ENCODE measurements around the gene RELL1. TPM values are rescaled to one million over a fixed set of nuclear protein-coding genes. Genes with fewer than 3 reads are reported as not detected.

RELL1 gene
- total RNA-seq, 1 donor from 2014 or later: 15.7 TPM

DNA sequence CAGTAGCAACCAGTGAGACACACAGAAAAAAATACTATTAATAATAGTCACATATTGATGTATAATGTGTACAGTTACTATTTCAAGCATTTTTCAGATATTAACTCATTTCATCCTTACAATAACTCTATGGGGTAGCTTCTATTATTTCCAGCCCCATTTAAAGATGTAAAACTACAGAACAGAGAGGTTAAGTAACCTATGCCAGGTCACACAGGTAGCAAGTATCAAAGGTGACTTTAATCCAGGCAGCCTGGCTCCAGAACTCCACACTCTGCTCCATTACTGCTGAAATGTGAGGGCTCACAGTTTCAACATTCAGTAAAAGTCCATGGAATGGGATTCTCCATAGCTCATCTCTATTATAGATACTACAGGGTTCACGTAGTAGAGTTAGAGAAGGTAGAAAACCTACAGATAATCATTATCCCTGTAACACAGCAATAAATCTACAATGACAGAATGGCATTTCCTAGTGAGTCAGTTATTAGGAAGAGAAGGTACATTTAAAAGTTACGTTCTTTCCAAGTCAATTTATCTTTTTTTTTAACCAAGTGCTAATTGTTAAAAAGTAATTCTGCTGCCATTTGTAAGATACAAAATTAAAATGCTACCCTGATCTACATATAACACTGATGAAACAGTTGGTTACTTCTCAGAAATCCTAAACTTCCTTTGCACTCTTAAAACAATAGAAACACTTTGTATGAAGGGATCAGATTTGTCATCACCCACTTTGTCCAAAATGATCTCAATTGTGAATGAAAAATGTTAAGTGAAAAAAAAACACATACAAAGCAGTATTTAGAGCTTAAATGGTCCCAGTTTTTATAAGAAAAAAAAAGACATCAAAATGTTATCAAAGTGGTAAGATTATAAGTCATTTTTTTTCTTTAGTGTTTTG, 18.7 kb downstream of the RELL1 start:
- Mint-ChIP-seq H3K4me1 (peaks cover 59% of the 10 kb centered on the region), H3K27ac (peak overlapping the region; percentile 60), H3K36me3 (ENCODE audit: low read depth) (peaks cover 15% of the 10 kb centered on the region), H3K27me3 (no peaks in the 10 kb centered on the region), H3K4me3 (peak overlapping the region; percentile 49), H3K9me3 (peaks cover 3% of the 10 kb centered on the region)
- intact Hi-C loops (cut with micrococcal nuclease): loop anchor here (2.0 kb wide), 1 partner anchor 15 kb away; no protein-coding TSS in a partner anchor
- DNase-seq: no peak

DNA sequence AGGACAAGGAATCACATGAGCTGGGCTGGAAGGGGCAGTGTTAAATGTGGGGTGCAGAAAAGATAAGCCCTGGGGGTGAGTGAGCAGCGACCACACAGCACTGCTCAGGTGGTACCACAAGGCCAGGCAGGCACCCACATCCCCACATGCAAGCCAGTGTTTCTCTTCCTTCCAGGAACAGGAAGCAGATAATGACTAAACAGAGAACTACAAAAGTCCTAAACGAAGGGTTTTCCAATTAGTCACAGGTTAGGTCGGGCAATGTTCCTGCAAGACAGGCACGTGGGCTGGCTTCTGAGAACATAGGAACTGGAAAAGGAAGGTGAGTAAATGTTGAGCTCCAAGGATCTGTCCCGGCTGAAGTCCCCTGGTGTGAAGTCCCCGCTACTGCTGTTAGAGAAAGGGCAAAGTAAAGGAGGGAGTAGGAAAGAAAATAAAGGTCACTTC, 19.5 kb downstream of the RELL1 start:
- H3K36me3 Mint-ChIP-seq (ENCODE audit: low read depth): peaks cover 13% of the 10 kb centered on the region
- intact Hi-C loops (cut with micrococcal nuclease): loop anchor here (2.0 kb wide), 1 partner anchor 16 kb away; no protein-coding TSS in a partner anchor

DNA sequence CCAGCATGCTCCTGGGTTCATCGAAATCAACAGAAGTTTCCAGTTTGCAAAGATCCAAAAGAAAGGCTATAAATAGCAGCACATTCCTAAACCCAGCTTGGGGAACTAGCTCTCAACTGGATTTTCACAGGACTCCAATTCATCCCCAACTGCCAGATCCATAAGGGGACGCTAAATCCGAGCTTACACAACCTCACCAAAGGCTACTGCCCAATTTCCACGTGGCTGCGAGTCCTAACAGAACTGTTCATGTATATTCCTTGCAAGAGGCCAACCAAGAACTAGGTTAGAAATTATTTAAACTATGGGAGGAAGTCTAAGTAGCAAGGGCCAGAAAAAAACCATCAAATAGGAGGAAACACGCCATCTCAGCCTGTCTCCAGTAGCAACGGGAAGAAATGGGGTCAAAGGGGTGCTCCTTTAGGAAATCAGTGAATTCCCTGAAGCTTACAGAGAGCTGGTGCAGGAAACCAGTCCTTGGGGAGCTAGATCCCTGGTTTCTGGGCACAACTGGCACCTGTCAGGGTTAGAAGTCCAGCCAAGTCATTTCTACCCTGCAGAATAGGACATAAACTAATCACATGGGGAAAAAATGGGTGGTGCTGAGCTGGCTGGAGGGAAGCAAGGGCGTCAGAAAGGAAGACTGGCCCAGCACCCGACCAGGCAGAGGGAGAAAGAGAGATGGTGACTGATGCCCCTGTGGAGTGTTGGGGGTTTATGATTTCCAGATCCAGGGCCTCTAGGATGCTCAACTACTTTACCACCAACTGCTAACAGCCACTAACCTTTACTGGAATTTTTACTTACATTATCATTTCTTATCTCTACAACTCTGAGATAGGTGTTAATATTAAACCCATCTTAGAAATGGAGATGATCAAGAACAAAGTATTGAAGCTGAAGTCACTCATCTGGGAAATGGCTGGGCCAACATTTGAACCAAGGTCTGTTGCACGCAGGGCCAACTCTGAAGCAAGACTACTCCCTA, 20.5 kb downstream of the RELL1 start:
- H3K9me3 Mint-ChIP-seq: no peaks in the 10 kb centered on the region
- no peak for DNase-seq
- H3K4me3 Mint-ChIP-seq: no peak overlapping the region
- intact Hi-C loops (cut with micrococcal nuclease): loop anchor here (2.0 kb wide), 1 partner anchor 17 kb away; no protein-coding TSS in a partner anchor
- peaks cover 11% of the 10 kb centered on the region for H3K36me3 Mint-ChIP-seq (ENCODE audit: low read depth)
- H3K27ac Mint-ChIP-seq: no peak overlapping the region
- H3K4me1 Mint-ChIP-seq: peaks cover 53% of the 10 kb centered on the region
- H3K27me3 Mint-ChIP-seq: no peaks in the 10 kb centered on the region

More for the DNA sequence above, 19.5 kb downstream of the RELL1 start:
- H3K4me1 Mint-ChIP-seq: peaks cover 56% of the 10 kb centered on the region
- H3K27me3 Mint-ChIP-seq: no peaks in the 10 kb centered on the region
- DNase-seq: peak; percentile 70
- peak overlapping the region; percentile 49 for H3K4me3 Mint-ChIP-seq
- no peaks in the 10 kb centered on the region for H3K9me3 Mint-ChIP-seq
- peak overlapping the region; percentile 60 for H3K27ac Mint-ChIP-seq

DNA sequence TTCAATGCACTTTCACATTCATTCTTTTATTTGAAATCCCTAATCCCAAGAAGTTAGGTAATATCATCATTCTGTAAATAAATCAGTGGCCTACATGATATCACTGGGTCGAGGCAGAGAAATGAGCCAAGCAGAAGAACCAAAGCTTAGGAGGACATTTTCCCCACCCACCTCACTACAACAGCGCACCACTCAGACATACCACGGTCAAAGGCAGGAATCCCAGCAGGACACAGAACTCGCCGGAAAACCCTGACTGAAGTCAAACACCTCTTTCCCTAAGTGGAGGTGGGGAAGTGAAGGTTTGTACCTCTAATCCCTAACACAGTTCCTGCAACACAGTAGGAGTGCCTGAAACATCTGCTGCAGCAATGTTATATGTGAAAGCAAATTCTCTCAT, 21.5 kb downstream of the RELL1 start:
- Mint-ChIP-seq H3K27ac (no peak overlapping the region), H3K9me3 (peaks cover under 1% of the 10 kb centered on the region), H3K36me3 (ENCODE audit: low read depth) (peaks cover 15% of the 10 kb centered on the region), H3K27me3 (no peaks in the 10 kb centered on the region), H3K4me1 (peaks cover 53% of the 10 kb centered on the region), H3K4me3 (no peak overlapping the region)
- DNase-seq: no peak
- intact Hi-C loops (cut with micrococcal nuclease): no loop called here

DNA sequence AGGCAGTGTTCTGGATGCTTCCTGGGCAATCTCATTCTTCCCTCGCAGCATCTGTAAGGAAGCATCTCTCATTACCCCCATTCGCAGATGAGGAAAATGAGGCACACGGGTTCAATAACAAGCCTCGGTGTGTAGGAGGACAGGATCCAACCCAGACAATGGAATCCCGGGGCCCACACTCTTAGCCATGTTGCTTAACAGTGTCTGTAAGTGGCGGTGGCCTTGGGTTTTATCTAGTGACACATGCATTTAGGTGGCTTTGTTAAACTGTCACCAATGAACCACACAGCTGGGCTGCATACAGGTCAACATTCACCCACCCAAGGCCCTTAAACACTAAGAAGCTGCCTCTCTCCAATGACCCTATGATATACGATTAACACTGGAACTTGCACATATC, 22.6 kb downstream of the RELL1 start:
- intact Hi-C loops (cut with micrococcal nuclease): no loop called here
- no peak overlapping the region for H3K4me3 Mint-ChIP-seq
- no peak overlapping the region for H3K27ac Mint-ChIP-seq
- H3K36me3 Mint-ChIP-seq (ENCODE audit: low read depth): peaks cover 24% of the 10 kb centered on the region
- H3K27me3 Mint-ChIP-seq: no peaks in the 10 kb centered on the region
- peaks cover 62% of the 10 kb centered on the region for H3K4me1 Mint-ChIP-seq
- peaks cover 8% of the 10 kb centered on the region for H3K9me3 Mint-ChIP-seq
- DNase-seq: no peak

DNA sequence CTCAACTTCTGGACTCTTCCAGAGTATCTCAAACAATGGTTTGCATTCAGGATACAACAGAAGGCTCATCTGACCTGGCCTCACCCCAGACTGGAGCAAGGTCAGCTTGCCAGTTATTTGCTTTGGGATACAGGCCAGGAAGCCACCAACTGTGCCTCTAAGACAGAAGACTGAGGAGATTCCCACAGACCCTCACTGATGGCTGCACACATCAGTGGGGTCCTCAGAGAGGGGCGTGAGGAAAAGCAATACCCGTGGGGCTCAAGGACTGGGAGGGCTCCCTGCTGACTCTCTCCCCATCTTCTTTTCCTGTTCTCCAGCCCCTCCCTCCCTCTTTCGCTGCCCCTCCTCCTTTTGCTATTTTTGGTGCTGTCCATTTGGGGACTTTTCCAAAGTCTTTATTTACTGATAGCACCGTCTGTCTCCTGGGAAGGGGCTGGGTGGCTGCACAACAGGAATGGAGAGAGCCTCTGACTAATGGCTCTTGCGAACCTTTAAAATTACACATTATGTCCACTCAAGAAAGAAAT, 23.2 kb downstream of the RELL1 start:
- Mint-ChIP-seq H3K36me3 (ENCODE audit: low read depth) (peaks cover 27% of the 10 kb centered on the region), H3K27ac (no peak overlapping the region), H3K4me1 (peaks cover 60% of the 10 kb centered on the region), H3K4me3 (no peak overlapping the region), H3K9me3 (peaks cover 8% of the 10 kb centered on the region), H3K27me3 (no peaks in the 10 kb centered on the region)
- DNase-seq: no peak
- intact Hi-C loops (cut with micrococcal nuclease): no loop called here

DNA sequence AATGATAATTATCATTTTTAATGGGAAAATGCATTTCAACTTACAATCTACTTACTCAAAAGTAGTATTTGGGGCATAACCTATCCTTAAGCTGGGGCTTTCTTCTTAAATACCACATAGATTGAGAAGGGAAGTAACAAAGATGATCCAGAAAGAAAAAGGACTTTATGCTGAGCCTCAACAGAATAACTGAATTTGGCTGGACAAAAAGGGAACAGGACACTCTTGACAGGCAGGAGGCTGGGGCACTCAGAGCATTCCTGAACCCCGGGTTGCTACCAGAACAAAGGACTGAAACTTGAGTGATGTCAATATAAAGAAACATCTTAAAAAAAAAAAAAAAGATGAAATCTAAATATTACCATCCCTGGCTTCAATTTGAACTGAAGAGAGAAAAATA, 23.9 kb downstream of the RELL1 start:
- peaks cover 33% of the 10 kb centered on the region for H3K36me3 Mint-ChIP-seq (ENCODE audit: low read depth)

DNA sequence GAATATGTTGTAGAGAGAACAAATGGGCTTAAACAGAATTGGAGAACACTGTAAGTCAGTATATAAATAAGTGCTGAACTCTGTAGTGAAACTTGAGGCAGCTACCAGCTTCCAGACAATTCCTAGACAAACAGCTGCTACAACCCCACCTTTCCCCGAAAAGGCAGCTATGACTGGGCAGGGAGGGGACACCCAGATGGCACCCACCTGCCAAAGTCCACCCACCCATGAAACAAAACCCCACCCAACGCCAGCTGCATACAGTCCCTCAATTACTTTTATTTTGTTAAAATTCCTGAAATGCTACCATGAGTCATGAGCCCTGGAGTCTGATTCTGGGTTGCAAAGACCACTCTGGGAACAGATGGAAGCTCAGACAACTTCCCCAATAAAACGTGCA, 24.4 kb downstream of the RELL1 start:
- peaks cover 12% of the 10 kb centered on the region for H3K9me3 Mint-ChIP-seq
- H3K27me3 Mint-ChIP-seq: no peaks in the 10 kb centered on the region
- H3K27ac Mint-ChIP-seq: no peak overlapping the region
- H3K4me1 Mint-ChIP-seq: peaks cover 49% of the 10 kb centered on the region
- H3K4me3 Mint-ChIP-seq: no peak overlapping the region
- DNase-seq: no peak
- H3K36me3 Mint-ChIP-seq (ENCODE audit: low read depth): peaks cover 33% of the 10 kb centered on the region
- intact Hi-C loops (cut with micrococcal nuclease): no loop called here

More for the DNA sequence above, 23.9 kb downstream of the RELL1 start:
- peaks cover 10% of the 10 kb centered on the region for H3K9me3 Mint-ChIP-seq
- H3K4me1 Mint-ChIP-seq: peaks cover 54% of the 10 kb centered on the region
- H3K4me3 Mint-ChIP-seq: no peak overlapping the region
- H3K27me3 Mint-ChIP-seq: no peaks in the 10 kb centered on the region
- DNase-seq: no peak
- intact Hi-C loops (cut with micrococcal nuclease): no loop called here
- no peak overlapping the region for H3K27ac Mint-ChIP-seq

DNA sequence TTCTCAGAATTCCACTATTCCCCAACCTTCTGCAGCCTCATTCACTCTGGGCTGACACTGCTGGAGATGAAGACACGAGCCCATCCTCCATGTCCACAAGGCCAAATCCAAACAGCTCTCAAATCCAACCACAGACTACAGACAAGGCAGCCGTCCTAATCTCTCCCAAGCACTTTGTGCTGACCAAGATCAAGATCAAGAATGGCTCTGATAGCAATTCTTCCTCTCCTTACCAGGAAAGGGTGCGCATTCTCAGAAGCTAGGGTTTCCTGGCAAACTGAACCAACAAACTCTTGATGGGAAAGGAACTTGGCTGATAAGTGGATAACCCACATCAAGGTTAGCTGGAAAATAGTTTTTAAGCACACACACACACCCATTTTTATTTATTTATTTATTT, 26.5 kb downstream of the RELL1 start:
- Mint-ChIP-seq H3K27me3 (no peaks in the 10 kb centered on the region), H3K27ac (peak overlapping the region; percentile 59), H3K4me3 (no peak overlapping the region), H3K4me1 (peaks cover 32% of the 10 kb centered on the region), H3K9me3 (peaks cover 20% of the 10 kb centered on the region), H3K36me3 (ENCODE audit: low read depth) (peaks cover 47% of the 10 kb centered on the region)
- no peak for DNase-seq
- intact Hi-C loops (cut with micrococcal nuclease): no loop called here

DNA sequence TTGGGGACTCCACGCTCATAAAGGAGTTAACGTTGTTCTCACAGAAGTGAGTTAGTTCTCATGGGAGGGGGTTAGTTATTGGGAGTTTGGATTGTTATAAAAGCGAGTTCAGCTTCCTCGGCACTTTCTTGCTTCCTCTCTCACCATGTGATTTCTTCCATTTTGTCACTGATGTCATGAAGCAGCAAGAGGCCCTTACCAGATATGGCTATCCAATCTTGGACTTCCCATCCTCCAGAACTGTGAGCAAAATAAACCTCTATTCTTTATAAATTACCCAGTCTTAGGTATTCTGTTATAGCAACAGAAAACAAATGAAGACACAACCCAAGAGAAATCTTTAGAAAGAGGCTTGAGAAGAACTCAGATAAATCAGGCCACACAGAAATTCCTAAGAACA, 29.5 kb downstream of the RELL1 start:
- DNase-seq: no peak
- intact Hi-C loops (cut with micrococcal nuclease): no loop called here
- H3K27me3 Mint-ChIP-seq: no peaks in the 10 kb centered on the region

DNA sequence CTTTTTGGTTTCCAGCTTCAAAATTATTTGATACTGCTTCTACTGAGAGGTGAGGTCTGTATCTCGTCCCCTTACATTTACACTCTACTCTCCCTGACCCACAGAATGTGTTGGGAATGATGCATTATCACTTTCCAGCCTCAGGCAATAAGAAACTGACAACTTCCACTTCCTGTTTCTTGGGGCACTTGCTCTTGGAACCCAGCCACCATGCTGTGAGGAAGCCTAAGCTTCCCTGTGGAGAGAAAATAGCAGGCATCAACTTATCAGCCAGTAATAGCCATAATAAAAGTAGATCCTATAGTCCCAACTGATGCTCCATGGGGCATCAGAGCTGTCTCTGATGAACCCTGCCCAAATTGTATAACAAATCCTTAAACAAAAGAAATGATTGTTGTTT, 32.6 kb downstream of the RELL1 start:
- H3K36me3 Mint-ChIP-seq (ENCODE audit: low read depth): peaks cover 49% of the 10 kb centered on the region
- no peak overlapping the region for H3K4me3 Mint-ChIP-seq
- H3K27me3 Mint-ChIP-seq: no peaks in the 10 kb centered on the region
- intact Hi-C loops (cut with micrococcal nuclease): no loop called here
- H3K27ac Mint-ChIP-seq: no peak overlapping the region
- H3K9me3 Mint-ChIP-seq: peaks cover 16% of the 10 kb centered on the region
- H3K4me1 Mint-ChIP-seq: peaks cover 20% of the 10 kb centered on the region
- no peak for DNase-seq

More for the DNA sequence above, 29.5 kb downstream of the RELL1 start:
- Mint-ChIP-seq H3K4me3 (no peak overlapping the region), H3K4me1 (peaks cover 31% of the 10 kb centered on the region), H3K27ac (no peak overlapping the region), H3K9me3 (peaks cover 24% of the 10 kb centered on the region), H3K36me3 (ENCODE audit: low read depth) (peaks cover 55% of the 10 kb centered on the region)

DNA sequence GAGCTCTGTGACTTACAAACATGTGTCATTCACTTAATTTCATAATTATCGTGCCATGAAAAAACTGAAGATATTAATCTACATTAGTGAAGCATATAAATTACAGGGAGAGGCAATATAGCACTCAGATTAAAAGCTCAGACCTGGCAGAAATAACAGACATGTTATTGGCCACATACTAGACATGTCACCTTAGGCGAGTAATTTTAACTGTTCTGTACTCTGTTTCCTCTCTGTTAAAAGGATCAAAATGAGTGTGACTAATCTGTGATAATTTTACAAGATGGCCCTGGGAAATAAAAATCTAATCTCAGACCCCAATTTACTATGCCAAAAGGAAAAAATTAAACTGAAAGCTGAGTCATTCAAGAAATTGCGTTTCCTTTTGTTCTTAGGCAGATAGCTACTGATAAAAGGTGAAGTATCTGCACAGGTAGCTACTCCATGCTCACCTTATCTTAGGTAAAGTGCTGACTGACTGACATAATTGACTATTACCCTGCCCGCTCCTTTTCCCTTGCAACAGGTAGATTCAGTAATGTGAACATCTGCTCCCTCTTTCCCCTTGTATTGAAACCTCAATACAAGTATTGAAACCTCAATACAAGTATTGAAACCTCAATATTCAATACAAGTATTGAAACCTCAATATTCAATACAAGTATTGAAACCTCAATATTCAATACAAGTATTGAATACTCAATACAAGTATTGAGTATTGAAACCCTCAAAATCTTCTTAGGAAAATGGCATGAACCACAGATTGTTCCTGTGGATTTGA, 33.2 kb downstream of the RELL1 start:
- H3K4me1 Mint-ChIP-seq: peaks cover 24% of the 10 kb centered on the region
- no peaks in the 10 kb centered on the region for H3K27me3 Mint-ChIP-seq

More for the DNA sequence above, 33.2 kb downstream of the RELL1 start:
- Mint-ChIP-seq H3K9me3 (peaks cover 16% of the 10 kb centered on the region), H3K36me3 (ENCODE audit: low read depth) (peaks cover 47% of the 10 kb centered on the region), H3K4me3 (no peak overlapping the region), H3K27ac (no peak overlapping the region)
- intact Hi-C loops (cut with micrococcal nuclease): no loop called here
- no peak for DNase-seq

Data from activated CD4-positive, alpha-beta T cell treated with anti-CD3 and anti-CD28 coated beads, Interleukin-2, amount 10 ng/mL, durations not matched to agents 24 days and 14 days (primary cell).